HepG2 (cell line): ENCODE data around the gene PPP1R8. TPM values are rescaled to one million over a fixed set of nuclear protein-coding genes. Genes with fewer than 3 reads are reported as not detected.

Experiments
- KAT2B ChIP-seq: fragments of 150-350 bp; IDR thresholded peaks from 2 replicates; pipeline ENCODE4 v1.6.1; 2014; ENCODE audit warnings: low read depth, low read length, borderline replicate concordance
- RORA ChIP-seq: sonication (generic); formaldehyde crosslinking; IDR thresholded peaks from 2 replicates; pipeline ENCODE4 v1.5.0; 2020; ENCODE audit warnings: mild to moderate bottlenecking, missing genetic modification reagents, moderate library complexity
- SETDB1 ChIP-seq: sonication (generic); formaldehyde crosslinking; IDR thresholded peaks from 2 replicates; pipeline ENCODE4 v1.5.1; 2020; ENCODE audit warnings: missing genetic modification reagents, mild to moderate bottlenecking, borderline replicate concordance
- TCF7L2 ChIP-seq: IDR thresholded peaks from 2 replicates; pipeline ENCODE4 v1.6.1; 2011; ENCODE audit warnings: mild to moderate bottlenecking, low read depth, low read length, moderate library complexity
- TEAD3 ChIP-seq: optimal IDR thresholded peaks from 2 replicates; pipeline ENCODE3; 2016; ENCODE audit warnings: borderline replicate concordance
- ZNF570 ChIP-seq: sonication (generic); formaldehyde crosslinking; IDR thresholded peaks from 2 replicates; pipeline ENCODE4 v1.4.0; 2020; ENCODE audit warnings: mild to moderate bottlenecking, missing genetic modification reagents, borderline replicate concordance
- ZNF879 ChIP-seq: sonication (generic); formaldehyde crosslinking; IDR thresholded peaks from 2 replicates; pipeline ENCODE4 v1.8.1; 2023; ENCODE audit warnings: missing genetic modification reagents
- polyA plus RNA-seq, 8 experiments: library from polyadenylated mRNA; depleted of rRNA in 3 of 8; stranded (reverse) in 7 of 8; unstranded in 1 of 8; fragments of >200 nt; fragmentation: Illumina TruSeq in 4 of 8; extraction: Trizol in 4 of 8; gene quantifications; 2 replicates each; pipeline versions ENCODE4 v1.2.1 to v1.2.3, GENCODE V29; 2011 to 2016; ENCODE audit warnings: low read depth in 4 of 8, missing spikeins in 1 of 8, mixed read lengths in 1 of 8; ENCODE audit not compliant: insufficient read depth in 1 of 8
- total RNA-seq, 5 experiments: library from RNA; depleted of rRNA; stranded (reverse); fragments of >200 nt; fragmentation: Illumina TruSeq; extraction: Trizol; gene quantifications; 2 replicates each; pipeline ENCODE4 v1.2.3, GENCODE V29; 2016; ENCODE audit warnings: low read depth in 1 of 5
- TF ChIP-seq, protein P1 (sequence below): sonication (generic); formaldehyde crosslinking; IDR thresholded peaks from 2 replicates; pipeline ENCODE4 v1.5.0; 2020; ENCODE audit warnings: mild to moderate bottlenecking, missing genetic modification reagents
- TF ChIP-seq, protein P2 (sequence below): sonication (generic); formaldehyde crosslinking; IDR thresholded peaks from 2 replicates; pipeline ENCODE4 v1.4.0; 2020; ENCODE audit warnings: missing genetic modification reagents, borderline replicate concordance
- TF ChIP-seq, protein P3 (sequence below): sonication (generic); formaldehyde crosslinking; IDR thresholded peaks from 2 replicates; pipeline ENCODE4 v1.8.1; 2022; ENCODE audit warnings: mild to moderate bottlenecking, missing genetic modification reagents
- TF ChIP-seq, protein P4 (sequence below): fragments of 450-650 bp; IDR thresholded peaks from 2 replicates; pipeline ENCODE4 v1.6.1; 2017; ENCODE audit warnings: mild to moderate bottlenecking
- TF ChIP-seq, protein P5 (sequence below), 2 experiments: sonication (generic) in 1 of 2; formaldehyde crosslinking in 1 of 2; IDR thresholded peaks; 2 replicates each; pipeline versions ENCODE4 v1.4.0 to v1.6.1; 2018 to 2020; ENCODE audit warnings: missing genetic modification reagents in 2 of 2, borderline replicate concordance in 1 of 2, low read depth in 1 of 2, mild to moderate bottlenecking in 1 of 2, missing biosample characterization in 1 of 2
- TF ChIP-seq, protein P6 (sequence below): sonication (generic); formaldehyde crosslinking; IDR thresholded peaks from 2 replicates; pipeline ENCODE4 v1.8.0; 2022; ENCODE audit warnings: mild to moderate bottlenecking, missing genetic modification reagents, moderate library complexity
- TF ChIP-seq, protein P7 (sequence below): sonication (generic); formaldehyde crosslinking; IDR thresholded peaks from 2 replicates; pipeline ENCODE4 v1.8.1; 2023; ENCODE audit warnings: mild to moderate bottlenecking, missing genetic modification reagents, borderline replicate concordance

The PPP1R8 gene
- total and polyA plus RNA-seq, 2 of the 13 experiments (the other 11 are each of a cell fraction or from before 2014, with no cell fraction given) = 38.3 to 62.2 TPM

DNA sequence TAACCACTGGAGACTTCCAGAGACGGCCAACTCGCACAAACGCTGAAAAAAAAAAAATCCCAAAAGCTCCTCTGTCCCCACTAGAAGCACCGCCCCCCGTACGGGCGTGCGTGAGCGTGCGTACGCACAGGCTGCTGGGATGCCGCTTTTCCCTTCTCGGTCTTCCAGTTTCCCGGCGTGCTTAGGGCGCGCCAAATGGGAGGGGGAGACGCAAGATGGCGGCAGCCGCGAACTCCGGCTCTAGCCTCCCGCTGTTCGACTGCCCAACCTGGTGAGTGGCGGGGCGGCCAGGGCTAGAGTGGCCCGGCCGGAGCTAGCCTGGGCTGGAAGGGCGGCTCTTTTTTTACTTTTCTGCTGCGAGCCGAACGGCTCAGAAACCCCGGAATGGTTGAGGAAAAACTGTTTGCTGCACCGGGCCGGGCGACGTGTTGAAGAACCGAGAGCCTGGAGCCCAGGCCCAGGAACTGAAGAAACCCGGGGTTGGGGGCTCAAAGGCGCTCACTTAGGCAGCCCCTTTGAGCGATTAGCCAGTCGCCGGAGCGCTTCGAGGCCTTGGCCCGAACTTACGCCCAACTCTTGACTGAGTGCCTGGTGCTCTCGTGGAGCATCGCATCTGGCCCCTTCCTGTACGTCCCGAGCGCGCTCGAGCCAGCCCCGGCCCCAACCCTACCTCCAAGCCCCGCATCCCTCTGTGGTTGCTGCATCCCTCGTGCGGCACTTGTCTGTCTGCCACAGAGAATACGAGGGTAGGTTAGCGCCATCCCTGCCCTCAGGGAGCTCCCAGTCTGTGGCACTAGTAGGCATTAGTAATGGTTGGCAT lies at the start of gene PPP1R8 (continued):
- TF ChIP-seq, protein P1, sequence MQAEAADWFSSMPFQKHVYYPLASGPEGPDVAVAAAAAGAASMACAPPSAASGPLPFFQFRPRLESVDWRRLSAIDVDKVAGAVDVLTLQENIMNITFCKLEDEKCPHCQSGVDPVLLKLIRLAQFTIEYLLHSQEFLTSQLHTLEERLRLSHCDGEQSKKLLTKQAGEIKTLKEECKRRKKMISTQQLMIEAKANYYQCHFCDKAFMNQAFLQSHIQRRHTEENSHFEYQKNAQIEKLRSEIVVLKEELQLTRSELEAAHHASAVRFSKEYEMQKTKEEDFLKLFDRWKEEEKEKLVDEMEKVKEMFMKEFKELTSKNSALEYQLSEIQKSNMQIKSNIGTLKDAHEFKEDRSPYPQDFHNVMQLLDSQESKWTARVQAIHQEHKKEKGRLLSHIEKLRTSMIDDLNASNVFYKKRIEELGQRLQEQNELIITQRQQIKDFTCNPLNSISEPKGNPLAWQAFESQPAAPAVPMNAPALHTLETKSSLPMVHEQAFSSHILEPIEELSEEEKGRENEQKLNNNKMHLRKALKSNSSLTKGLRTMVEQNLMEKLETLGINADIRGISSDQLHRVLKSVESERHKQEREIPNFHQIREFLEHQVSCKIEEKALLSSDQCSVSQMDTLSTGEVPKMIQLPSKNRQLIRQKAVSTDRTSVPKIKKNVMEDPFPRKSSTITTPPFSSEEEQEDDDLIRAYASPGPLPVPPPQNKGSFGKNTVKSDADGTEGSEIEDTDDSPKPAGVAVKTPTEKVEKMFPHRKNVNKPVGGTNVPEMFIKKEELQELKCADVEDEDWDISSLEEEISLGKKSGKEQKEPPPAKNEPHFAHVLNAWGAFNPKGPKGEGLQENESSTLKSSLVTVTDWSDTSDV (CRISPR knock-in tag) = no peak
- TF ChIP-seq, protein P2, sequence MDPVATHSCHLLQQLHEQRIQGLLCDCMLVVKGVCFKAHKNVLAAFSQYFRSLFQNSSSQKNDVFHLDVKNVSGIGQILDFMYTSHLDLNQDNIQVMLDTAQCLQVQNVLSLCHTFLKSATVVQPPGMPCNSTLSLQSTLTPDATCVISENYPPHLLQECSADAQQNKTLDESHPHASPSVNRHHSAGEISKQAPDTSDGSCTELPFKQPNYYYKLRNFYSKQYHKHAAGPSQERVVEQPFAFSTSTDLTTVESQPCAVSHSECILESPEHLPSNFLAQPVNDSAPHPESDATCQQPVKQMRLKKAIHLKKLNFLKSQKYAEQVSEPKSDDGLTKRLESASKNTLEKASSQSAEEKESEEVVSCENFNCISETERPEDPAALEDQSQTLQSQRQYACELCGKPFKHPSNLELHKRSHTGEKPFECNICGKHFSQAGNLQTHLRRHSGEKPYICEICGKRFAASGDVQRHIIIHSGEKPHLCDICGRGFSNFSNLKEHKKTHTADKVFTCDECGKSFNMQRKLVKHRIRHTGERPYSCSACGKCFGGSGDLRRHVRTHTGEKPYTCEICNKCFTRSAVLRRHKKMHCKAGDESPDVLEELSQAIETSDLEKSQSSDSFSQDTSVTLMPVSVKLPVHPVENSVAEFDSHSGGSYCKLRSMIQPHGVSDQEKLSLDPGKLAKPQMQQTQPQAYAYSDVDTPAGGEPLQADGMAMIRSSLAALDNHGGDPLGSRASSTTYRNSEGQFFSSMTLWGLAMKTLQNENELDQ (CRISPR knock-in tag) = no peak
- TF ChIP-seq TEAD3 (CRISPR knock-in tag) = peak; percentile 61
- TF ChIP-seq ZNF570 (CRISPR knock-in tag) = no peak
- TF ChIP-seq SETDB1 (CRISPR knock-in tag) = no peak
- no peak for TF ChIP-seq KAT2B
- no peak for TF ChIP-seq TCF7L2
- TF ChIP-seq, protein P3, sequence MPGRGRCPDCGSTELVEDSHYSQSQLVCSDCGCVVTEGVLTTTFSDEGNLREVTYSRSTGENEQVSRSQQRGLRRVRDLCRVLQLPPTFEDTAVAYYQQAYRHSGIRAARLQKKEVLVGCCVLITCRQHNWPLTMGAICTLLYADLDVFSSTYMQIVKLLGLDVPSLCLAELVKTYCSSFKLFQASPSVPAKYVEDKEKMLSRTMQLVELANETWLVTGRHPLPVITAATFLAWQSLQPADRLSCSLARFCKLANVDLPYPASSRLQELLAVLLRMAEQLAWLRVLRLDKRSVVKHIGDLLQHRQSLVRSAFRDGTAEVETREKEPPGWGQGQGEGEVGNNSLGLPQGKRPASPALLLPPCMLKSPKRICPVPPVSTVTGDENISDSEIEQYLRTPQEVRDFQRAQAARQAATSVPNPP = no peak
- TF ChIP-seq, protein P4, sequence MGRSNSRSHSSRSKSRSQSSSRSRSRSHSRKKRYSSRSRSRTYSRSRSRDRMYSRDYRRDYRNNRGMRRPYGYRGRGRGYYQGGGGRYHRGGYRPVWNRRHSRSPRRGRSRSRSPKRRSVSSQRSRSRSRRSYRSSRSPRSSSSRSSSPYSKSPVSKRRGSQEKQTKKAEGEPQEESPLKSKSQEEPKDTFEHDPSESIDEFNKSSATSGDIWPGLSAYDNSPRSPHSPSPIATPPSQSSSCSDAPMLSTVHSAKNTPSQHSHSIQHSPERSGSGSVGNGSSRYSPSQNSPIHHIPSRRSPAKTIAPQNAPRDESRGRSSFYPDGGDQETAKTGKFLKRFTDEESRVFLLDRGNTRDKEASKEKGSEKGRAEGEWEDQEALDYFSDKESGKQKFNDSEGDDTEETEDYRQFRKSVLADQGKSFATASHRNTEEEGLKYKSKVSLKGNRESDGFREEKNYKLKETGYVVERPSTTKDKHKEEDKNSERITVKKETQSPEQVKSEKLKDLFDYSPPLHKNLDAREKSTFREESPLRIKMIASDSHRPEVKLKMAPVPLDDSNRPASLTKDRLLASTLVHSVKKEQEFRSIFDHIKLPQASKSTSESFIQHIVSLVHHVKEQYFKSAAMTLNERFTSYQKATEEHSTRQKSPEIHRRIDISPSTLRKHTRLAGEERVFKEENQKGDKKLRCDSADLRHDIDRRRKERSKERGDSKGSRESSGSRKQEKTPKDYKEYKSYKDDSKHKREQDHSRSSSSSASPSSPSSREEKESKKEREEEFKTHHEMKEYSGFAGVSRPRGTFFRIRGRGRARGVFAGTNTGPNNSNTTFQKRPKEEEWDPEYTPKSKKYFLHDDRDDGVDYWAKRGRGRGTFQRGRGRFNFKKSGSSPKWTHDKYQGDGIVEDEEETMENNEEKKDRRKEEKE = no peak
- TF ChIP-seq, protein P5, sequence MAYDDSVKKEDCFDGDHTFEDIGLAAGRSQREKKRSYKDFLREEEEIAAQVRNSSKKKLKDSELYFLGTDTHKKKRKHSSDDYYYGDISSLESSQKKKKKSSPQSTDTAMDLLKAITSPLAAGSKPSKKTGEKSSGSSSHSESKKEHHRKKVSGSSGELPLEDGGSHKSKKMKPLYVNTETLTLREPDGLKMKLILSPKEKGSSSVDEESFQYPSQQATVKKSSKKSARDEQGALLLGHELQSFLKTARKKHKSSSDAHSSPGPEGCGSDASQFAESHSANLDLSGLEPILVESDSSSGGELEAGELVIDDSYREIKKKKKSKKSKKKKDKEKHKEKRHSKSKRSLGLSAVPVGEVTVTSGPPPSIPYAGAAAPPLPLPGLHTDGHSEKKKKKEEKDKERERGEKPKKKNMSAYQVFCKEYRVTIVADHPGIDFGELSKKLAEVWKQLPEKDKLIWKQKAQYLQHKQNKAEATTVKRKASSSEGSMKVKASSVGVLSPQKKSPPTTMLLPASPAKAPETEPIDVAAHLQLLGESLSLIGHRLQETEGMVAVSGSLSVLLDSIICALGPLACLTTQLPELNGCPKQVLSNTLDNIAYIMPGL (CRISPR knock-in tag; IDR thresholded peaks at IDR 0.05; ENCODE audit: borderline replicate concordance in 1 of 2, low read depth in 1 of 2) = peak; percentile 78 to 86; a peak in 3 of 4 replicates
- TF ChIP-seq, protein P6, sequence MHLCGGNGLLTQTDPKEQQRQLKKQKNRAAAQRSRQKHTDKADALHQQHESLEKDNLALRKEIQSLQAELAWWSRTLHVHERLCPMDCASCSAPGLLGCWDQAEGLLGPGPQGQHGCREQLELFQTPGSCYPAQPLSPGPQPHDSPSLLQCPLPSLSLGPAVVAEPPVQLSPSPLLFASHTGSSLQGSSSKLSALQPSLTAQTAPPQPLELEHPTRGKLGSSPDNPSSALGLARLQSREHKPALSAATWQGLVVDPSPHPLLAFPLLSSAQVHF (CRISPR knock-in tag) = no peak
- no peak for TF ChIP-seq ZNF879 (CRISPR knock-in tag)
- TF ChIP-seq, protein P7, sequence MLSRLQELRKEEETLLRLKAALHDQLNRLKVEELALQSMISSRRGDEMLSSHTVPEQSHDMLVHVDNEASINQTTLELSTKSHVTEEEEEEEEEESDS (CRISPR knock-in tag) = 0 out of 2 replicates have a peak, but pooled peaks have one; percentile 61
- no peak for TF ChIP-seq RORA (CRISPR knock-in tag)
